Measurements from ENCODE around the gene GEMIN5.

Gene GEMIN5

GRCh38 chr5:154901913-154902312, 36.1 kb downstream of the GEMIN5 start:
- no peak overlapping the region for H3K27ac ChIP-seq
- no peak for TF ChIP-seq CTCF (conservative IDR thresholded peaks at IDR 0.05; ENCODE audit: low read depth)
- ChIA-PET CTCF (interaction anchor here (0.6 to 1.0 kb wide), 2 partner anchors 8 to 381 kb away, joined by 3 read pairs; no protein-coding TSS in a partner anchor), POLR2A (ENCODE audit: low non-redundant PET) (no interaction called here)
- no peak for DNase-seq (ENCODE audit: low spot score)

GRCh38 chr5:154901276-154901675, 36.7 kb downstream of the GEMIN5 start:
- ChIA-PET CTCF (no interaction called here), POLR2A (ENCODE audit: low non-redundant PET) (no interaction called here)
- TF ChIP-seq CTCF (conservative IDR thresholded peaks at IDR 0.05; ENCODE audit: low read depth): no peak
- no peak overlapping the region for H3K27ac ChIP-seq
- no peak for DNase-seq (ENCODE audit: low spot score)

GRCh38 chr5:154900066-154900465, 37.9 kb downstream of the GEMIN5 start:
- ChIA-PET CTCF (no interaction called here), POLR2A (ENCODE audit: low non-redundant PET) (no interaction called here)
- TF ChIP-seq CTCF (conservative IDR thresholded peaks at IDR 0.05; ENCODE audit: low read depth): no peak
- no peak overlapping the region for H3K27ac ChIP-seq
- no peak for DNase-seq (ENCODE audit: low spot score)

- CTCF ChIA-PET: no interaction called here
- DNase-seq (ENCODE audit: low spot score): no peak
- TF ChIP-seq CTCF (conservative IDR thresholded peaks at IDR 0.05; ENCODE audit: low read depth): no peak
- POLR2A ChIA-PET (ENCODE audit: low non-redundant PET): no interaction called here
- H3K27ac ChIP-seq: no peak overlapping the region
Observed at GRCh38 chr5:154899151-154899816, 38.7 kb downstream of the GEMIN5 start.

GRCh38 chr5:154898210-154898609, 39.8 kb downstream of the GEMIN5 start:
- POLR2A ChIA-PET (ENCODE audit: low non-redundant PET): no interaction called here
- H3K27ac ChIP-seq: no peak overlapping the region
- no peak for DNase-seq (ENCODE audit: low spot score)
- CTCF ChIA-PET: no interaction called here
- TF ChIP-seq CTCF (conservative IDR thresholded peaks at IDR 0.05; ENCODE audit: low read depth): no peak

GRCh38 chr5:154896562-154897165, 41.3 kb downstream of the GEMIN5 start:
- no peak for DNase-seq (ENCODE audit: low spot score)
- H3K27ac ChIP-seq: no peak overlapping the region
- ChIA-PET CTCF (interaction anchor here (0.6 kb wide), 1 partner anchor 273 kb away, joined by 3 read pairs; no protein-coding TSS in a partner anchor), POLR2A (ENCODE audit: low non-redundant PET) (no interaction called here)
- no peak for TF ChIP-seq CTCF (conservative IDR thresholded peaks at IDR 0.05; ENCODE audit: low read depth)
